Activated CD8-positive, alpha-beta memory T cell treated with anti-CD3 and anti-CD28 coated beads, Interleukin-2, amount 50 U/mL, for 4 hours (primary cell): Measurements from ENCODE around the gene ADAT3.

Experiments
- DNase-seq: peaks from one replicate; pipeline ENCODE4 v3.0.0-alpha.2; 2020

Gene ADAT3

DNA sequence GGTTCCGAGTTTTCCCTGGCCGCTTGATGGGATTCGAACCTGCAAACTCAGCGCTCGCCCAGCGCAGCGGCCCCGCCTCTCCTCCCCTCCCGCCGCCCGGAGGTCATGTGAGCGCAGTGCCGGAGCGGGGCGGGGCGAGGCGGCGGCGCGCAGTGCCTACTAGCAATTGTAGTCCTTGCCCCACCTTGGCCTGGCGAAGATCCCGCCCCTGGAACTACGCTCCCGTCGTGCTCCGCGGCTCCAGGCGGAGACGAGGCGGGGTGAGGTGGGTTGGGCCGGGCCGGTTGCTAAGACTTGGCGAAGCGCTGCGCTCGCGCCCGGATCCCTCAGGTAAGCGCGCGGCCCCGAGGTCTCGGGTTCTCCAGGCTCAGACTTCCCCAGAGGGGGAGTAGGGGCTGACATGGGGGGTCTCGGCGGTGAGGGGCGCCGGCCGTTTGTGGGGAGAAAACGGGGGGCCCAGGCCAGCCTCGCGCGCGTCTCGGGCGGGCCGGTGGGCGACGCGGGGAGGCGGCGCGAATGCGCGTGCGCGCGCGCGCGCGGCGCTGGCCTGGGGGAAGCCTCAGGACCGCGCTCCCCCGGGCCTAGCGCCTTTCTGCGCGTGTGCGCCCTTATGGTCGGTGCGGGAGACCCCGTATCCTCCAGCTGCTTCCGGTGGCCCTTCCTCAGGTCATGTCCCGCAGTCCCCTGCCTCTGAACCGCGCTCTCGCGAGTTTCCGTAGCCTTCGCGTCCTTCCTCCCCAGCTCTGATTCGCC lies at the start of gene ADAT3, which contains the start of gene SCAMP4:
Gene ADAT3 (plus strand): TSS at position 290 of the 753 bp plus-strand sequence. CDS start 6,649 bp downstream, outside the sequence.
Gene SCAMP4 (plus strand): TSS at position 290 of the 753 bp plus-strand sequence. CDS start 9,621 bp downstream, outside the sequence.
- peak; percentile 98 for DNase-seq

DNA sequence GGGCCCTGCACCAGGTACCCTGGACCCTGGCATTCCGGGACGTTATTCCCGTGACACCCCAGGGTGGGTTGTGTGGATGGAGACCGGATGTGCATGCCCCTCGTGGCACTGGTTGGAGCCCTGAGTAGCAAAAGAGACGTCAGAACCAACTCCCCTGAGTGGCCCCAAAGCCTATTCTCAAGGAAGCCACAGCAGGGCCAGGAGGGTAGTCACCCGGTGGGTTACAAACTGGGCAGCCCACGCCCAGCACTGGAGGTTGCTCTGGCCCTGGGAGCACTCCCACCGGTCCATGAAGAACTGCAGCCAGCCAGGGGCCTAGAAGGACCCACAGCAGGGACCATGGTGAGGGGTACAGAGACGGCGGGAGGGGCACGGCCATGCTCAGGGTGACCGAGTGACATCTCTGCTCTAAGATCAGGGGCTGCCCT lies 49.4 kb upstream of the ADAT3 start:
- DNase-seq, result no peak

DNA sequence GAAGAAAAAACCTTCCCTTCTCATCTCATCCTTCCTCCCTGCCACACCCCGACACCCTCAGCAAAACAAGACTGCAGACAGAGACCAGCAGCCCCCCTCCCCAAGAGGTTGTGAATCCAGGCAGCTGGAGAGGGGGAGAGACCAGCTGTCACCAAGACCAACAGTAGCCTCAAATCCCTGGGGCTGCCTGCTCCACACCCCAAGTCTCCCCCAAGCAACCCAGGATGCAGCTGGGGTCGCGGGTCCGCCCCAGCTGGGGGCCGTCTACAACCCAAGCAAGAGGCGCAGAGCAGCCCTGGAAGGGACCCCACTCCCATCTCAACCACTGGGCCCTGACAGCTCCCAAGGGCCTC lies 48.9 kb upstream of the ADAT3 start:
- DNase-seq, result no peak

DNA sequence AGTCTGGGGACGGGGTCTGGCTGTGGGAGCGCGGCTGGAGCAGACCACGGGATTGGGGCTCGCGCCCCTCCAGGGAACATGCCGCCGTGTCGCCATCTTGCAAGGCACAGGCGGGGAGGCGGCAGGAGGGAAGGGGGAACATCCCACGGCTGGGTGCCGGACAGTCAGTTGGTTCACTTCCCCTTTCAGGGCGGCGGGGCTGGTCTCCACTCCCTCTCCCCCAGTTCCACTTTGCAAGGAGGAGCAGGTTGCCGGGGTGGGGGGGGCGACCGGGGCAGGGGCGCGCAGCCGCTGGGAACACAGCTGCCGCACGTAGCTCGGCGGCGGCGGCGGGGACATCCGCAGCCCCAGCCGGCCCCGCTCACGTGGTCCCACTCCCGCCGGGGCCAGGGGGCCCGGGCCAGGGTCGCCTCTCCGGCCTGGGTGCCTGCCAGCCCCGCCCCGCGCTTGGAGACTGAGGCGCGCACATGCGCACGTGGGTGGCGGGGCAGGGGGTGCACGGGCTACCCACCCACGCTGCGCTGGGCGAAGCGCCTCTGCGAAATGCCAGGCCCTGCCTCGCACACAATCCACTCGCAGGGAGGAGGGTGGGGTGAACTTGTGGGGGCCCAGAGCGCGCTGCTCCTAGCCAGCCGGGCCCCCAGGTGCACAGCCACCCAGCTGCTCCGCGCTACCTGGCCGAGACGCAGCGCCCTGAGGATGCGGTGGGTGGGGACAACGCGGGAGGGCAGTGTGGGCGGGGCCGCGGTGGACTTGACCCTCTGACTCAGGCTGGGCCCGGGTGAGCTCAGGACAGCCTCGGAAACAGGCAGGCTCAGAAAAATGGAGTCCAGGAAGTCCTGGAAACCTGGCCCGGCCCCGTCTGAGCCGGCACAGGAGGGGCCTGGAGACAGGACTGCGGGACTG lies 48.2 kb upstream of the ADAT3 start:
- DNase-seq, result peak; percentile 72

DNA sequence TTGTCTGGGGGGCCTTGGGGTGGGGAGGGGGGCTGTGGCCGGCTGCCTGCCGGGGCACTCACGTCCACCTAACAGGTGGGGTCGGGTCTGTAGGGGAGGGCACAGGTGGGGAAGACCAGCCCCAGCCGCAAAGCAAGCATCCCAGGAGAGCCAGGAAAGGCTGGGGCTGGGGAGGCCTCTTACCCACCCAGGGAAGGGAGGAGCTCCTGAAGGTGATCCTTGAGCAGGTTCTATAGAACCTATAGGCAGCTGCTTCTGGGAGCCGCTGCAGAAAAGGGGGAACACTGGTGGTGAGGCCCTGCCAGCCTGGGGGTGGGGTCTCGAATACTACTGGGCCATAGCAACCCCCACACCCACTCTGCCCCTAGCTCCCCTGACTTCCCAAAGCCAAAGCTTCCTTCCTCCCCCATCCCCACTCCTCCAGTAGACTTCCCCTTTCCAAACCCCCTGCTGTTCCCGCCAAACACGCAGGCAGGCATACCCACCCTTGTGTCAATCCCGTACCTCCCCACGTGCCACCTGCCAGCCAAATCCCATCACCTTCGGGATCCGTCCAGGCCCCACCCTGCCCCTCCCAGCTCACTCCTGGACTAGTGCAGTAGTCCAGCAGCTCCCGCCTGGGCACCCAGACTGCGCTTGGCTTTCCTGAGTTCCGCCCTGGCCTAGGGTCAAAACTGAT lies 47.4 kb upstream of the ADAT3 start:
- DNase-seq, result no peak

DNA sequence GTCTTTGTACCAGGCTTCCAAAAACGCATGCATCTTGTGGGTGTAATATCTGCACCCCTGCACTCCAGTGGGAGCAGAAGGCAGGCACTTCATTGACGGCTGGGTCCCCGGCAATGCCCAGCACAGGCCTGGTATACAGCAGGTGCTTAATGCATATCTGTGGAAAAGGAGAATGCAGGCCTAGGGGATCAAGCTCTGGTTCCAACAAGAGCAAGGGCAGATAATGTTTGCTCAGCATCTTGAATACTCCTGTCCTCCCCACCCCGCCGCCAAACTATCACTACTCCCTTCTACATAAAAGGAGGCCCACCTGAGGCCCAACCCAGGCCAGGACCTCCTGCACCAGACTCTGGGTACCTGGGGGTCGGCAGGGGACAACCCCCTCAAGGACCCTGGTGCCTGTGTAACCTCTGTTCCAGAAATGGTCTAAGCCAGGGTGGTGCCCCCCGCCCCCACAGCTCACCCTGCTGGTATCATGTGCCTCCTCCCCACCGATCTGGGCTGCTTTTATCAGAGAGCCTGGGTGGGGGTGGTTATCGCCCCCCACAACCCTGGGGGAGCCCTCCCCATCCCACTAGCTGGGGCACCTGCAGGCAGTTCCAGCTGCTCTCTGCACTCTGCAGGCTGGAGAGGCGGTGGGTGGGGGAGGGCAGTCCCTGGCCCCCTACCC lies 46.7 kb upstream of the ADAT3 start:
- no peak for DNase-seq

DNA sequence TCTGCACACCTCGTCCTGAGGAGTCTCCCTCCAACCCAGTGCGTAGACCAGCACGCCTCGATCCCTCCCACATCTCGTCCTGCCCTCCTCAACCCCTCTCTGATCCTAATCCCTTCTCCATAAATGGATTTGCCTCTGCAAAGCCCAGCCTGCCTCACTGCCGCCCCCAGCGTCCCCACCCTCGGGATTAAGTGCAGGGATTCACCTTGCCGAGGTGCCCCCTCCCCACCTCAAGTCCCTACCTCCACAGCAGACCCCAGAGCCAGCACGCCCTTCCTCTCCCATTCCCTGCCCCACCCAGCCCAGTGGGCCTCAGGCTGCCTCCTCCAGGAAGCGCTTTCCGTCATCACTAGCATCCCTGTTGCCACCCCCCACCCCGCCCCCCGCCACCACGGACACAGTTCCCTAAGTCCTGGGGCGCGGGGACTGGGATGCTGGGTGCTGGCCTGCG lies 45.8 kb upstream of the ADAT3 start:
- DNase-seq, result no peak

DNA sequence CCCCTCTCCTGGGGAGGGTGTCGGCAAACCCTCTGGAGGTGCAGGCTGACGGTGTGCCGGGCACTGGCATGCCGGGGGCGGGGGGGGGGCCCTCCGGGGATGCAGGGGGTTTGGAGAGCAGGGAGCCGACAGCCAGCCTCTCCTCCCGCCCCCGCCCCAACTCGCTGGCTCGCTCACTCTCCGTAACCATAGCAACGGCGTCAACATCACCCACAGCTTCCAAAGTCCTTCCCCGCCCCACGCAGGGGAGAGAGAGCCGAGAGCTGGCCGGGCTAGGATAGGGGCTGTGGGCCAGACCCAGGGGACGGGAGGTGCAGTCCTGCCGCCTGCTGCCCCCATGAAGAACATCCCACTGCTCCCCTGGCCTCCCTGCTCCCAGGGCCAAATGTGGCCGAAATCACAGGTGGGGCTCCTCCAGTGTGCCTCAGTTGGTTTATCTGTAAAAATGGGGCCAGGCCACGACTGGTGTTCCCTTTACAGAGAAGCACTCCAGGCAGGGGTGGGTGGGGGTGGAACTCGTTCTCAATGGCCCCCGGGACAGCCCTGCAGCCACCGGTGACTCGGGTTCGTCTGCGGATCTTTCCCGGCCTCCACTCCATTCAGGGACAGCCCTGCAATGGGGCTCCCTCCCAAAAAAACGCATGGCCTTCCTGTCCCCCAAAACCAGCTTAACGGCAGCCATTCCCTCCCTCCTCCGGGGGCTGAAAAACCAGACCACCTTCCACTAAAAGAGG lies 45.0 kb upstream of the ADAT3 start:
- DNase-seq, result peak; percentile 58

DNA sequence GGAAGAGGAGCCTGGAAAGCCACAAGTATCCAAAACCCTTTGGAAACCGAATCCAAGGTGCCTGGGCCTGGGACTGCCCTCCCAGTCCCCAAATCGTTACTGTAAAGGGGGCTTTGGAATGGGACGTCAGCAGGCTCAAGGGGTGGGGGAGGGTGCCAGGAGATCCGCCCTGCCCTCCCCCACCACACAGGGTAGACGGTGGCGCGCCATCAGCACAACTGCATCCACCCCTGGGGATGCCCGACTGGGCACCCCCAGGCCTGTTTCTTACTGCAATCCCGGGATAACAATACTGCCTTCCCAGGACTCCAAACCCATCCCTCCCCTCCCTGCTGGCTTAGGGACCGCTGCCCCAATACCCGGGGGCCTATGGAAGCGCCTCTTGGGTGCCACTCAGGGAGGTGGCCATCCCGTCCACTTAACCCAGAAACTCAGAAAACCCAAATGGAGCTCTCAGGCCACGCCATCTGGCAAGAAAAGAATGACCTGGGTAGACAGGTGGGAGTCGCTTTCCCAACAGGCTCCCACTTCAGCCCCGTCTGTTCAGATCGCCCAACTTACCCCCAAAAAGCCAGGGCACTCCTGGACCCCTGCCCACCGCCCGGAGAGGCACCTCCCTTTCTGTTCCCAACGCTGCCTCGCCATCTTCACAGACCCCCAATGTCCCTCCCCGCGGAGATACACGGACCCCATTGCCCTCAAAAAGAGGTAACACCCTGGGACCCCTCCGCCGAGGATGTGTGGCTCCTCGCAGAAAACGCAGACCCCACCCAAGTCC lies 44.2 kb upstream of the ADAT3 start:
- DNase-seq, result no peak

DNA sequence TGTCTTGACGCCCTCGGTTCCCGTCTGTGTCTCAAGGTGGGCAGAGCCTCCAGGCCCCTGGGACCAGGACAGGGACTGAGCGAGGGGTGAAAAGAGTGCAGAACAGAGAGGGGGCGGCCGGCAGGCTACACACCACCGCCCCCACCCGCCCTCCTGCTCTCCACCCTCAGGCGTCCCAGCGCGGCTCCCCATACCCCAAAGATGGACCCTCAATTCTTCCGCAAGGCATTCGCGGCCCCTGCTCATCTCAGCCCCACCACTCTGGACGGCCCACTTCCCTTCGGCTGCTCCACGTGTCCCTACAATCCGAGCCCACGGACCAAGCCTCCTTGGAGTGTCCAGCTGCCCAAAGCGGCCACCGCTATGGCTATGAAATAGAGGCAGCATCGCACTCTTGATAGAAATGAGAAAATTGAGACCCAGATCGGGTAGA lies 43.6 kb upstream of the ADAT3 start:
- no peak for DNase-seq

DNA sequence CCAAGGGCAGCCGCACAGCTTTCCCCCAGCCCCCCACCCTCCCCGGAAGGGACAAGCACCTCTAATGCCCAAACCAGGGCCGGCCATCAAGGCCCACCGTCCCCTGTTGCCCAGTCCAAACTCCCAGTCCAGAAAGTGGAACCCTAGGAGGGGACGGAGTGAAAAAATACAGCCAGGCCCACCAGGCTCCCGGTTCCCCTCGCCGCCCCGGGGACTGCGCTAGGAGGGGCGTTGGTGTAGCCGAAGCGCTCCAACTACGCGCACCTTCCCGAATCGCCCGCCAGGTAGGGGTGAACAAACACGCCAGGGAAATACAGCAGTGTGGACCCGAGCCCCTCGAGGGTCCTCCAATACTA lies 43.2 kb upstream of the ADAT3 start:
- no peak for DNase-seq

DNA sequence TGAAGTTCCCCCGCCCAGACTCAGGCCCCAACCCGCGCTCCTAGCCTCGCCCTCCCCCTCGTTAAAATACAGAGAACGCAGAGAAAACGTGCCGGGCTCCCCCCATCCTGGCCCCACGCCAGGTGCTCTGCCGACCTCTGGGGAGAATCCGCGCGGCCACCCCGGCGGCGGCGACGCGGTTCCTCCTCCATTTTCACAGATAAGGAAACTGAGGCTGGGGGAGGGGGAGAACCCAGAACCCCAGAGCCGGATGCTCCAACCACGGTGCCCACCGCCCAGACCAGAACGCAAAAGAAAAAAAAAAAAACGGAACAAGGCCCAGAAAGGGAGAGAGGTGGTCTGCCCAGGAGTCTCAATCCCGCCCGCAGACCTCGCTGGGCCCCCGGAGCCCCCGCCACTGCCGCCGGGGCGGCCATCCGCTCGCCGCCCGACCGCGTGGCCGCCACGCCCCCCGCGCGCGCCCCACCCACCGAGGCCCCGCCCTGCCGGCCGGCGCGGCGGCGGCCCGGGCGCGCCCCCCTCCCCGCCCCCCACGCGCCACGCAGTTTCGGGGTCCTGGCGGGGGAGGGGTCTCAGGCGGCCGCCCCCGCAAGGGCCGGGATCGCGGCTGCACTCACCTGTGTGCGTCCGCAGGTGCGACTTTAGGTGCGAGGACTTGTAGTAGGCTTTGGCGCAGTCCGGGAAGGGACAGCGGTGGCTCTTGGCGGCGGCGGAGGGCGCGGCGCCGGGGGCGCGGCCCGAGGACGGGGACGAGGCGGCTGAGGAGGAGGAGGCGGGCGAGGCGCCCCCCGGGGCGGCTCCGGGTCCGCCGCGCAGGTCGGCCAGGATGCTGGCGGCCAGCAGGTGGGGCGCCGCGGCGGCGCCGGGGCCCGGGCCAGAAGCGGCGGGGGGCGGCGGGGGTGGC lies 42.5 kb upstream of the ADAT3 start:
- DNase-seq, result peak; percentile 67

DNA sequence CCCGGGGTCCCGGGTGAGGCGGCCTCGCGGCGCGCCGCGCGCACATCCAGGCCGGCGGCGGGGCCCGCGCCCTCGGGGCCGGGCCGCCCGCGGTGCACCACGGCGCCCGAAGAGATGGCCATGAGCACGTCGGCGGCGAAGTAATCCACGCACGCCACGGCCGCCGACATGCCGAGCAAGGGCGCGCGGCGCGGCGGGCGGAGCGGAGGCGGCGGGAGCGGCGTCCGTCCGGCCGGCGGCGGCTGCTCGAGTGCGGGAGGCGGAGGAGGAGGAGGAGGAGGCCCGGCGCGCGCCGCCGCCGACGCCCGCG lies 41.9 kb upstream of the ADAT3 start, which contains the start of gene KLF16:
Gene KLF16 (minus strand): TSS at position 252 of the 310 bp plus-strand sequence. CDS start 82 bp downstream, at position 170.
- DNase-seq, result no peak

DNA sequence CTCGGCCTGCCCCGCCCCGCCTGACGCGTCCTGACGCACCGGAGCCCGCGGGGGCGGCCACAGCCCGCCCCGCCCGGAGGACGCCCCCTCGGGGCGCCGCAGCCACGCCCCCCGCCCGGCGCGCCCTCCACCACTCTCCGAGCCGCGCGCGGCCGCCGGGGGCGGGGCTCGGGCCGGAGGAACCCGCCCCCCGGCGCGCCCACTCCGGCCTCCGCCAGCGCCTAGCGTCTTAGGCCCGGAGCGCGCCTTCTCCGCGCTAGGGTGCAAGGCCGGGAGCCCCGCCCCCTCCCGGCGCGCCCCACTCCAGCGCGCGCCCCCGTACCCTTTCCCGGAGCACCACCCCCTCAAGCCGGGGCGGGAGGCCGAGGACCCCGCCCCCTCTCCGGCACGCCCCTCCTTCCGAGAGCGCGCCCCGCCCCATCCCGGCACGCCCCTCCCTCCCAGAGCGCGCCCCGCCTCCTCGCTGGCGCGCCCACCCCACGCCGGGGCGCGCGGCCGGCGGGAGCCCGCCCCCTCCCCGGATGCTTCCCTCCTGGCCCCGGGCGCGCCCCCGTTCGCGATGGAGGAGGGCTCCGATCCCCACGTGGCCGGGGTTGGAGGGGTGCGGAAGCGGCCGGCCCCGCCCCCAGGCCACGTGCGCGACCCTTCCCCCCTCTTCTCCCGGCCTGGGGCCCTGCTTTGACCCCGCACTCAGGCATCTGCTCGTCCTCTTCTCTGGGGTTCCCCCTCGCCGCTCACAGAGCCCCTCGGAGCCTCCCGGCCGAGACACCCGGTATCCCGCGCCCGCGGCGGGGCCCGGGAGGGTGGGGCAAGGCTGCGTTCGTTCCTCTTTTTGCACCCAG lies 41.3 kb upstream of the ADAT3 start:
- peak; percentile 94 for DNase-seq

DNA sequence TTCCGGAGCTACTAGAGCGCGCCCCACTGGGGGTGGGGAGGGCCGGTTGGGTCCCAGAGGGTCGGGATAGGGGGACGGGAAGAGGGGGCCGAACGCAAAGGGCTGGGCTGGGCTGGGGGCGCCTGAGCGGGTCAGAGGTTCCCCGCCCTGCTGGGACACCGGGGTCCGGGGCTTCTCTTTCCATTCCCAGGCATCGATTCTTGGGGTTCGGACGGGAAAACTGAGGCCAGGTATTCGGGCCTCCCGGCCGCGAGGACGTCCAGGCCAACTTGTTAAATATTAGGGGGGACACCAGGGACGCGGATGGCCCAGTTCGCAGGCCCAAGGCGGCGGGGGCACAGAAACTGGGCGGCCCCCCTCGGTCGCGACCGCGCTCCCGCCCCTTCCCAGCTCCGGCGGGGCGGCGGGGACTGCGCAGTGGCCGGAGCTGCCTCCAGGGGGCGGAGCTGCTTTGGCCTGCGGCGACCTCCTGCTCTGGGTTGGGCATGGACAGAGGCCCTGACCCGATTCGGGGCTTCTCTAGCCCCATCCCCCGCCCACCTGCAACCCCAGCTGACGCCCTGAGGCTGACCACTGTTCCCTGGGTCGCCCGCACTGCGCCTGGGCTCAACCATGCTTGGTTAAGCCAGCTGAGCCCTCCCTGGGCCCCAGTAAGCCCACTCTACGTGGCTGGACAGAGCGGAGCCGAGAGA lies 40.6 kb upstream of the ADAT3 start:
- DNase-seq, result peak; percentile 69

DNA sequence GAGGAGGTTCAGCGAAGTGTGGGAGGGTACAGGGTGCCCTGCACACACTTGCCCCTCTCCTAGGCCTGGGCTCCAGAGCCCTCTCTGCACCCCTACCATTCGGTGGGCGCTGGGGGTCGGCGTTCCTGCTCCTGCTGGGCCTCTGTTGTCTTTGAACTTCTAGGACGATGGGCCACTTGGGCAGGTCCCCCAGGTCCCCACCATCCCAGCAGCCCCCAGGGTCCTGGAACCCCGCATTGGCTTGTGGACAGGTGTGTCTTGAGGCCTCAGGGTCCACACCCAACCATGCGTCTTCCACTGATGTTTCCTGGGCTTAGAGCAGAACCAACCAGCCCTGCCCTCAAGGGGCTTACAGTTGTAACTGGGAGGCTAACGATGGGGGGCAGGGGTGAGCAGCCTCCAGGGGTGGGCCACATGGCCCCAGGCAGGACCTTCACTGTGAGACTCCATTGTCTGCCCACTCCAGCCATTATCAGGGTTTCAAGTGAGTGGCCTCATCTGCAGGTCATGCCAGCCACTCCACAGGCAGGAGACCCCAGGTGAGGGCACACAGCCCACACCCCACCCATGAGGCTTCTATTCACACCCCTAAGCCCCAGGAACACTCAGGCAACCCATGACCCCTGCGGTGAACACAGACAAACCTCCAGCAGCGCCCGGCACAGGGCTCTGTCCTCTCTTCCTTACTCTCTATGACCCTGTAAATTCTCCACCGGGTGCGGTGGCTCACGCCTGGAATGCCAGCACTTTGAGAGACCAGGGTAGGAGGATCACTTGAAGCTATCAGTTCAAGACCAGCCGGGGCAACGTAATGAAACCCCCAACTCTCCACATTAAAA lies 39.8 kb upstream of the ADAT3 start:
- no peak for DNase-seq

DNA sequence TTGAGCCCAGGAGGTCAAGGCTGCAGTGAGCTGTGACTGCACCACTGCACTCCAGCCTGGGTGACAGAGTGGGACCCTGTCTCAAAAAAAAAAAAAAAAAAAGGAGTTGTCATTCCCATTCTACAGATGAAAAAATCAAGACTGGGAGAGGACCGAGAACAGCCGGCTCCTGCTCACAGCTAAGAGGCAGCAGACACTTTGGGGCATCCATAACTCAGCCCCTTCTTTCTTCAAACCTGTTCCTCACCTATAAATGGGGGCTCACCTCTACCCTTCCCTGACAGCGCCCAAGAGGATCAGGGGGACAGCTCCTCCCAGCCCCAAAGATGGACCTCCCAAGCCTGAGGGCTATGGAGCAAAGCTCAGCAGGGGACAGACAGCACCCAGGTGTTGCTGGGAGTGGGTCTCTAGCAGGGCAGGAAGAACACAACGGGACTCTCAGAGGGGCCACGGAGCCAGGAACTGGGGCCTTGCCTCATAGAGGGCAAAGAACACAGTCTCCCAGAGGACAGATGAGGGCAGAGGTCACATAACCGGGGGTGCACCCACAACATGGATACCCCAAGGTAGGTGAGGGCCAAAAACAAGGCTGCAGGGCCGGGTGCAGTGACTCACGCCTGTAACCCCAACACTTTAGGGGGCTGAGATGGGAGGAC lies 38.4 kb upstream of the ADAT3 start:
- no peak for DNase-seq
